Mesothelial cell of epicardium (in vitro differentiated cells): Measurements from ENCODE around the gene EEF2. TPM values are rescaled to one million over a fixed set of nuclear protein-coding genes. Genes with fewer than 3 reads are reported as not detected.

Experiments used
- DNase-seq, 2 experiments: peaks; one replicate each; pipeline ENCODE4 v3.0.0; 2021; ENCODE audit warnings: low spot score in 2 of 2; ENCODE audit not compliant: unreplicated experiment in 2 of 2
- H3K27ac Mint-ChIP-seq: 2 replicates; pipeline ENCODE4 v1.8.0; 2021; ENCODE audit warnings: mixed read lengths
- H3K27me3 Mint-ChIP-seq: 2 replicates; pipeline ENCODE4 v1.8.0; 2021; ENCODE audit warnings: low read depth, mixed read lengths
- H3K36me3 Mint-ChIP-seq: 2 replicates; pipeline ENCODE4 v1.8.0; 2021; ENCODE audit warnings: mixed read lengths
- H3K4me1 Mint-ChIP-seq: 2 replicates; pipeline ENCODE4 v1.8.0; 2021; ENCODE audit warnings: mixed read lengths
- H3K4me3 Mint-ChIP-seq: 2 replicates; pipeline ENCODE4 v1.8.0; 2021; ENCODE audit warnings: mild to moderate bottlenecking, moderate library complexity, mixed read lengths
- H3K9me3 Mint-ChIP-seq: 2 replicates; pipeline ENCODE4 v1.8.0; 2021; ENCODE audit warnings: mixed read lengths
- total RNA-seq: library from RNA; stranded (reverse); gene quantifications from 3 replicates; pipeline ENCODE4 v1.2.1, GENCODE V29; 2021
- TF ChIP-seq, protein P1 (sequence below): fragments of 200-600 bp; sonication (generic); IDR thresholded peaks from one replicate; pipeline ENCODE4 v1.5.0; 2021; ENCODE audit warnings: antibody characterized with exemption; ENCODE audit not compliant: unreplicated experiment

Gene EEF2
- total RNA-seq, 1 donor from 2014 or later, result 2,808 TPM

DNA sequence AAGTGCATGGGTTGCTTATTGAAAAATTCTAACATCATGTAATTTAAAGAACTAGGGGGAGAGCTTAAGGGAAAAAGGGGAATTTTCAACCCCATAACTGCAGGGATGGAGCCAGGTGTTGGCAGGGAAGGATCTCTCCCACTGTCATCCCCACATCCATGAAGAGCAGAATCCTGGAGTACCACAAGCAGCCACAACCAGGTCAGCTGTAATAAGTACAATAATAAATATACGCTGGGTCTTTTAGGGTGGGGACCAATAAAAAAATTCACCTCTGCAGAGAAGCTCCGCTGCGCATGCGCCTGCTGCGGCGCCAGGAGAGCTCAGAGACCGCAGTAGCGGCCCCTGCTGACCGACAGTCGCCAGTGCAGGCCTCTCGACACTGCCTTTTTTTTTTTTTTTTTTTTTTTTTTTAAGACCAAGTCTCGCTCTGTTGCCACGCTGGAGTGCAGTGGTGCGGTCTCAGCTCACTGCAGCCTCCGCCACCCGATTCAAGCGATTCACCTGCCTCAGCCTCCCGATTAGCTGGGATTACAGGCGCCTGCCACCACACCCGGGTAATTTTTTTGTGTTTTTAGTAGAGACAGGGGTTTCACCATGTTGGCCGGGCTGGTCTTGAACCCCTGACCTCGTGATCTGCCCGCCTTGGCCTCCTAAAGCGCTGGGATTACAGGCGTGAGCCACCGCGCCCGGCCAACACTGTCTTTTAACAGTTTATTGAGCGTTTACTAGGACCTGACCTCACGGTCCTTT, 2.5 kb upstream of the EEF2 start:
- Mint-ChIP-seq H3K9me3 (no peaks in the 10 kb centered on the region), H3K4me1 (peaks cover 36% of the 10 kb centered on the region), H3K36me3 (peaks cover 15% of the 10 kb centered on the region), H3K27ac (peak overlapping the region; percentile 79), H3K27me3 (peaks cover 4% of the 10 kb centered on the region), H3K4me3 (peak overlapping the region; percentile 56)
- TF ChIP-seq, protein P1, sequence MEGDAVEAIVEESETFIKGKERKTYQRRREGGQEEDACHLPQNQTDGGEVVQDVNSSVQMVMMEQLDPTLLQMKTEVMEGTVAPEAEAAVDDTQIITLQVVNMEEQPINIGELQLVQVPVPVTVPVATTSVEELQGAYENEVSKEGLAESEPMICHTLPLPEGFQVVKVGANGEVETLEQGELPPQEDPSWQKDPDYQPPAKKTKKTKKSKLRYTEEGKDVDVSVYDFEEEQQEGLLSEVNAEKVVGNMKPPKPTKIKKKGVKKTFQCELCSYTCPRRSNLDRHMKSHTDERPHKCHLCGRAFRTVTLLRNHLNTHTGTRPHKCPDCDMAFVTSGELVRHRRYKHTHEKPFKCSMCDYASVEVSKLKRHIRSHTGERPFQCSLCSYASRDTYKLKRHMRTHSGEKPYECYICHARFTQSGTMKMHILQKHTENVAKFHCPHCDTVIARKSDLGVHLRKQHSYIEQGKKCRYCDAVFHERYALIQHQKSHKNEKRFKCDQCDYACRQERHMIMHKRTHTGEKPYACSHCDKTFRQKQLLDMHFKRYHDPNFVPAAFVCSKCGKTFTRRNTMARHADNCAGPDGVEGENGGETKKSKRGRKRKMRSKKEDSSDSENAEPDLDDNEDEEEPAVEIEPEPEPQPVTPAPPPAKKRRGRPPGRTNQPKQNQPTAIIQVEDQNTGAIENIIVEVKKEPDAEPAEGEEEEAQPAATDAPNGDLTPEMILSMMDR, result peak; percentile 84
- DNase-seq, result peak; percentile 83 to 91

DNA sequence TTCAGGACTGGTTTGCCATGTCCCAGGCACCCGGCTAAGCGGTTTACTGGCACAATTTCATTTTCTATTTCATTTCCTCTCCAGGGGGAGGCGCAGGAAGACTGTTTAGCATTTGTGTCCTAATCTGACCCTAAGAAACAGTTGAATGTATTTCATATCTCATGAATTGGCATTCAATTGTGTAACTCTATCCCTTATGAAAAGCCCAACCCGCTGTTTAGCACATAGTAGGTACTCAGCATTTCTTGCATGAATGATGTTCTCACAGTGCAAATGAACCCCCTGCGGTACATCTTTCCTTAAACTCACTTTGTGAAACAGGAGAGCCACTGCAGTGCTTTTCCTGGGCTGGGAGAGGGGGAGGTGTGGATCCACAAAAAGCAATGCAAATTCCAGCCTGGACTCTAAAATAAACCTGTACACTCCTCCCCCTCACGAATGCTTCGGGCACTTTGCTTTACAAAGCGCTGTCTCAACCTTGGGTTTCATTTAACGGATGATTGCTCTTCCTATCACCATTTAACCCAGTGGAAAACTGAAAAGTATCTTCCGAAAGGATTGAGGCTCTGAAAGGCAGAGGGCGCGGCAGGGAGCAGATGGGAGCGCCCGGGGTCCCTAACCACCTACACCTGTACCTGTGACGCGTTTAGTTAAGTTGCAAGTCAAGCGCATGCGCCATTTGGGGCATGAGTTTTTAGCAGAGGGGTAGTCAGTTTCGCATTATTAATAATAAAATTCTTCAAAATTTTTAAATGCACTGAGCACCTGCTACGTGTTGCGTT, 1.2 kb upstream of the EEF2 start:
- peak overlapping the region; percentile 99 for H3K4me3 Mint-ChIP-seq
- H3K4me1 Mint-ChIP-seq, result peaks cover 40% of the 10 kb centered on the region
- no peak for DNase-seq
- H3K27me3 Mint-ChIP-seq, result peaks cover 4% of the 10 kb centered on the region
- peak overlapping the region; percentile 95 for H3K27ac Mint-ChIP-seq
- no peaks in the 10 kb centered on the region for H3K9me3 Mint-ChIP-seq
- TF ChIP-seq, protein P1, result peak; percentile 45
- H3K36me3 Mint-ChIP-seq, result peaks cover 21% of the 10 kb centered on the region

DNA sequence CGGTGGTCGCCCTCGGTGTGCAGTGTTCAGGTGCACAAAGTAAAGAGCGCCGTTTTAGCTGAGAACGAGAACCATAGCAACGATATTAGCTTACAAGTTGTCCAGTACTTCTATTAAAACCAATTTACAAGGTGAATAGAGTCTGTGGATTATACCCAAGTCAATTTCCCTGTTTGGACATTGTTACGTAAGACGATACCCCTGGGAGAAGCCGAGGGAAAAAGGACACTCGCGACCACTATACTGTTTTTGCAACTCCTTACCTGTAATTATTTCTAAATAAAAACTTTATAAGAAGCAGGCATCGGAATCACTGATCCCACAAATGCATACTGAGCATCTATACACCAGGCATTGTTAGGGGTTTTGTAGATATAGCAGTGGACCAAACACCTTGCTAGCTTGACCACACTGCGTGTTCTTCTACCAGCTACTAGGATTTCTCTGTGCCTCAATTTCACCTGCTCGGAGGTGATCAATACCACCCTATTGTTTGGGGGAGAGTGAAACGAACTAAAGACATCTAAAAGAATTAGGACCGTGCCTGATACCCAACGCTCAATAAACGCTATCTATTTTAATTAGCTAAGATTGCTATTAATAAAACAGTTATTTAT, 488 bp upstream of the EEF2 start:
- Mint-ChIP-seq H3K4me1 (peaks cover 42% of the 10 kb centered on the region), H3K4me3 (peak overlapping the region; percentile 99), H3K27ac (peak overlapping the region; percentile 99), H3K27me3 (peaks cover 4% of the 10 kb centered on the region), H3K9me3 (no peaks in the 10 kb centered on the region), H3K36me3 (peaks cover 24% of the 10 kb centered on the region)
- DNase-seq, result no peak
- TF ChIP-seq, protein P1, result no peak

DNA sequence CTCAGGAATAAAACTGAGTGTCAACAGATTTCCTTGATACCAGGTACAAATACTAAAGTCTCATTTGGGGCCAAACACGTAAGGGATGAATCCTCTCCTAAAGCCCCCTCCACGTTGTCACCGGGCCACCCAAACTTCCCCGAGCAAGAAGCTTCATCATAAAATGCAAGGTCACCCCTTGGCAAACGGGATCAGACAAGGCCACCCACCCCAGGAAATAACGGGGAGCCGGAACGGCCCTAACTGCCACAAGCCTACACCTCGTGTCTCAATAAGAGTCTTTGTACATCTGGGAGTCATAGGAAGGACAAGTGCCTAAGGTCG, 717 bp downstream of the EEF2 start:
- Mint-ChIP-seq H3K4me1 (peaks cover 39% of the 10 kb centered on the region), H3K9me3 (no peaks in the 10 kb centered on the region), H3K4me3 (peak overlapping the region; percentile 99), H3K36me3 (peaks cover 25% of the 10 kb centered on the region), H3K27ac (peak overlapping the region; percentile 99), H3K27me3 (peaks cover 4% of the 10 kb centered on the region)
- no peak for DNase-seq
- TF ChIP-seq, protein P1, result no peak

DNA sequence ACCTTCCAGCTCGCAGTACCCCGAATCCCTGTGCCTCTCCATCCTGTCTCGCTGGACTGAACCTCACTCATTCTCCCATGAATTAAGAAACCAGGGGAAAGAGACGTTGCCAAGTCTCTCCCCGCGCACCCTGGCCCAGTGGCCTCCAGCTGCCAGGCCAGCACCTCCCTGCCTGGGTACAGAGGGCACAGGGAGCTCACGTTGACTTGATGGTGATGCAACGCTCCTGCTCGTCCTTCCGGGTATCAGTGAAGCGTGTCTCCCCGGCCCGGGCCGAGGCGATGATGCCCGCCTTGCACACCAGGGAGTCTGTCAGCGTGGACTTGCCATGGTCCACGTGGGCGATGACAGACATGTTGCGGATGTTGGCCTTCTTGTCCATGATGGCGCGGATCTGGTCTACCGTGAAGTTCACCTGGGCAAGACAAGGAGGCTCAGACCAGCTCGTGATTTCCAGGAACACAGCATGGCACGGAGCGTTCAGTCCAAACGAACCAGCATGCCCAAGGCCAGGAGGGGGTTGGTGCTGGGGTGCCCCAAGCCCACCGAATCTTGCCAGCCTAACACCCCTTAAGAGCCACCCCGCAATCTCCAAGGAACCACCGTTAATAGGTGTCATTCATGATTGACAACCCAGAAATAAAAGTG, 1.2 kb downstream of the EEF2 start:
- no peak for DNase-seq
- peaks cover 39% of the 10 kb centered on the region for H3K4me1 Mint-ChIP-seq
- peak overlapping the region; percentile 99 for H3K27ac Mint-ChIP-seq
- peaks cover 30% of the 10 kb centered on the region for H3K36me3 Mint-ChIP-seq
- H3K27me3 Mint-ChIP-seq, result peaks cover 4% of the 10 kb centered on the region
- H3K4me3 Mint-ChIP-seq, result peak overlapping the region; percentile 99
- H3K9me3 Mint-ChIP-seq, result no peaks in the 10 kb centered on the region
- TF ChIP-seq, protein P1, result no peak
